COLO668 (cell line): ENCODE results near the gene MYLK2.
"Not testable (repeated sequence)": the region's sequence is repeated elsewhere in the genome, so short reads cannot be mapped to it uniquely, and the experiment has no call there.

Experiments used
- DNase-seq: peaks from one replicate; lab custom pipeline; 2025; ENCODE audit not compliant: unreplicated experiment; lab: John Stamatoyannopoulos, UW

Gene MYLK2

GRCh38 chr20:31819083-31819784 lies at the start of gene MYLK2:
Gene MYLK2 (plus strand): TSS chr20:31819356. CDS start chr20:31819581, 225 bp downstream.
- DNase-seq: no peak

GRCh38 chr20:31769681-31770080 lies 49.5 kb upstream of the MYLK2 start:
- DNase-seq: no peak

- DNase-seq: no peak
These were observed 48.9 kb upstream of the MYLK2 start for GRCh38 chr20:31770243-31770642.

- no peak for DNase-seq
These were observed 44.7 kb upstream of the MYLK2 start for GRCh38 chr20:31774408-31774807.

- DNase-seq: no peak
These were observed 38.3 kb upstream of the MYLK2 start for GRCh38 chr20:31780839-31781238.

GRCh38 chr20:31781945-31782344 lies 37.2 kb upstream of the MYLK2 start:
- DNase-seq: no peak

GRCh38 chr20:31784354-31785044 lies 34.7 kb upstream of the MYLK2 start:
- no peak for DNase-seq

GRCh38 chr20:31785089-31785488 lies 34.1 kb upstream of the MYLK2 start:
- DNase-seq: no peak

- DNase-seq: no peak
These were observed 30.6 kb upstream of the MYLK2 start for GRCh38 chr20:31788578-31788977.

GRCh38 chr20:31790401-31790800 lies 28.8 kb upstream of the MYLK2 start:
- no peak for DNase-seq

GRCh38 chr20:31797364-31797763 lies 21.8 kb upstream of the MYLK2 start:
- no peak for DNase-seq

GRCh38 chr20:31801508-31801907 lies 17.6 kb upstream of the MYLK2 start:
- no peak for DNase-seq

GRCh38 chr20:31803552-31804291 lies 15.4 kb upstream of the MYLK2 start:
- no peak for DNase-seq

GRCh38 chr20:31806564-31807355 lies 12.4 kb upstream of the MYLK2 start:
- no peak for DNase-seq

- DNase-seq: no peak
These were observed 10.7 kb upstream of the MYLK2 start for GRCh38 chr20:31808481-31808880.

- DNase-seq: no peak
These were observed 9.5 kb upstream of the MYLK2 start for GRCh38 chr20:31809661-31810060.

GRCh38 chr20:31811198-31811597 lies 8.0 kb upstream of the MYLK2 start:
- no peak for DNase-seq

GRCh38 chr20:31811796-31812728 lies 7.1 kb upstream of the MYLK2 start:
- no peak for DNase-seq

- no peak for DNase-seq
These were observed 5.5 kb upstream of the MYLK2 start for GRCh38 chr20:31813611-31814010.

GRCh38 chr20:31814142-31814541 lies 5.0 kb upstream of the MYLK2 start:
- DNase-seq: not testable (repeated sequence)
